HepG2 (cell line): ENCODE data around the gene WDHD1. TPM values are rescaled to one million over a fixed set of nuclear protein-coding genes. Genes with fewer than 3 reads are reported as not detected.
A peak's percentile ranks its signal among the peaks of the same experiment; 100 is the strongest.

Experiments used
- BCLAF1 ChIP-seq: fragments of 450-650 bp; IDR thresholded peaks from 2 replicates; pipeline ENCODE4 v1.6.1; 2017; ENCODE audit warnings: mild to moderate bottlenecking
- CBX1 ChIP-seq: IDR thresholded peaks from one replicate; pipeline ENCODE4 v1.6.1; 2016; ENCODE audit warnings: antibody characterized with exemption, low read depth
- CERS6 ChIP-seq: sonication (generic); formaldehyde crosslinking; IDR thresholded peaks from 2 replicates; pipeline ENCODE4 v1.5.0; 2020; ENCODE audit warnings: missing genetic modification reagents
- CREBL2 ChIP-seq: sonication (generic); formaldehyde crosslinking; IDR thresholded peaks from 2 replicates; pipeline ENCODE4 v1.8.1; 2023; ENCODE audit warnings: missing genetic modification reagents, mild to moderate bottlenecking, borderline replicate concordance
- FOXK2 ChIP-seq: fragments of 450-650 bp; IDR thresholded peaks from 2 replicates; pipeline ENCODE4 v1.6.1; 2016
- IKZF4 ChIP-seq: sonication (generic); formaldehyde crosslinking; IDR thresholded peaks from 2 replicates; pipeline ENCODE4 v1.5.1; 2020; ENCODE audit warnings: borderline replicate concordance, mild to moderate bottlenecking, low read depth, missing genetic modification reagents; ENCODE audit errors: not compliant biosample characterization
- KAT8 ChIP-seq: IDR thresholded peaks from 2 replicates; pipeline ENCODE4 v1.6.1; 2016; ENCODE audit warnings: missing genetic modification reagents, missing compliant biosample characterization
- MXD3 ChIP-seq: IDR thresholded peaks from 2 replicates; pipeline ENCODE4 v1.6.1; 2016; ENCODE audit warnings: mild to moderate bottlenecking, missing biosample characterization, missing genetic modification reagents
- MZF1 ChIP-seq: sonication (generic); formaldehyde crosslinking; IDR thresholded peaks from 2 replicates; pipeline ENCODE4 v1.8.1; 2023; ENCODE audit warnings: mild to moderate bottlenecking, missing genetic modification reagents, borderline replicate concordance
- RBM39 ChIP-seq: fragments of 200-400 bp; formaldehyde crosslinking; IDR thresholded peaks from one replicate; pipeline ENCODE4 v1.6.1; 2018; ENCODE audit warnings: antibody characterized with exemption, mild to moderate bottlenecking, low read depth, low read length; ENCODE audit not compliant: poor library complexity, severe bottlenecking
- RFX1 ChIP-seq: fragments of 450-650 bp; IDR thresholded peaks from 2 replicates; pipeline ENCODE4 v1.6.1; 2017
- SMARCC2 ChIP-seq: fragments of 450-650 bp; IDR thresholded peaks from 2 replicates; pipeline ENCODE4 v1.6.1; 2017; ENCODE audit warnings: antibody characterized with exemption, mild to moderate bottlenecking
- SRSF4 ChIP-seq: fragments of 200-400 bp; formaldehyde crosslinking; IDR thresholded peaks from one replicate; pipeline ENCODE4 v1.6.1; 2018; ENCODE audit warnings: mild to moderate bottlenecking, low read depth, low read length, moderate library complexity; ENCODE audit not compliant: poor library complexity, severe bottlenecking
- TEF ChIP-seq: sonication (generic); formaldehyde crosslinking; IDR thresholded peaks from 2 replicates; pipeline ENCODE4 v1.5.0; 2020; ENCODE audit warnings: missing genetic modification reagents
- TFDP1 ChIP-seq: IDR thresholded peaks from 2 replicates; pipeline ENCODE4 v1.6.1; 2016; ENCODE audit warnings: missing compliant biosample characterization, missing genetic modification reagents, borderline replicate concordance
- ZBTB42 ChIP-seq: sonication (generic); formaldehyde crosslinking; IDR thresholded peaks from 2 replicates; pipeline ENCODE4 v1.5.0; 2020; ENCODE audit warnings: mild to moderate bottlenecking, missing genetic modification reagents
- ZBTB49 ChIP-seq: sonication (generic); formaldehyde crosslinking; IDR thresholded peaks from 2 replicates; pipeline ENCODE4 v1.4.0; 2020; ENCODE audit warnings: missing genetic modification reagents, borderline replicate concordance
- ZNF282 ChIP-seq: fragments of 450-650 bp; IDR thresholded peaks from 2 replicates; pipeline ENCODE4 v1.6.1; 2018; ENCODE audit not compliant: partially characterized antibody
- ZNF572 ChIP-seq: sonication (generic); formaldehyde crosslinking; IDR thresholded peaks from 2 replicates; pipeline ENCODE4 v1.5.1; 2020; ENCODE audit warnings: mild to moderate bottlenecking, missing genetic modification reagents
- ZNF720 ChIP-seq: sonication (generic); formaldehyde crosslinking; IDR thresholded peaks from 2 replicates; pipeline ENCODE4 v1.4.0; 2020; ENCODE audit warnings: missing genetic modification reagents
- polyA plus RNA-seq, 8 experiments: library from polyadenylated mRNA; depleted of rRNA in 3 of 8; stranded (reverse) in 7 of 8; unstranded in 1 of 8; fragments of >200 nt; fragmentation: Illumina TruSeq in 4 of 8; extraction: Trizol in 4 of 8; gene quantifications; 2 replicates each; pipeline versions ENCODE4 v1.2.1 to v1.2.3, GENCODE V29; 2011 to 2016; ENCODE audit warnings: low read depth in 4 of 8, missing spikeins in 1 of 8, mixed read lengths in 1 of 8; ENCODE audit not compliant: insufficient read depth in 1 of 8
- total RNA-seq, 5 experiments: library from RNA; depleted of rRNA; stranded (reverse); fragments of >200 nt; fragmentation: Illumina TruSeq; extraction: Trizol; gene quantifications; 2 replicates each; pipeline ENCODE4 v1.2.3, GENCODE V29; 2016; ENCODE audit warnings: low read depth in 1 of 5

Gene WDHD1
- total and polyA plus RNA-seq, 2 of the 13 experiments (the other 11 are each of a cell fraction or from before 2014, with no cell fraction given) = 5.5 to 27.5 TPM

- TF ChIP-seq SRSF4 (no peak), ZNF720 (CRISPR knock-in tag) (no peak), IKZF4 (CRISPR knock-in tag) (peak; percentile 73), CERS6 (no peak), ZBTB49 (CRISPR knock-in tag) (no peak), FOXK2 (no peak; the same call in 1 of the 2 replicates), KAT8 (CRISPR knock-in tag) (peak; percentile 96), MXD3 (CRISPR knock-in tag) (peak; percentile 64; the same call in 1 of the 2 replicates), ZNF282 (no peak), CREBL2 (CRISPR knock-in tag) (peak; percentile 66; the same call in 1 of the 2 replicates), TFDP1 (CRISPR knock-in tag) (peak; percentile 64; the same call in 1 of the 2 replicates), ZBTB42 (no peak), TEF (CRISPR knock-in tag) (0 out of 2 replicates have a peak, but pooled peaks have one; percentile 39), CBX1 (peak; percentile 76), ZNF572 (CRISPR knock-in tag) (0 out of 2 replicates have a peak, but pooled peaks have one; percentile 39), BCLAF1 (no peak), RFX1 (no peak), MZF1 (CRISPR knock-in tag) (peak; percentile 76; the same call in 1 of the 2 replicates), RBM39 (peak; percentile 72), SMARCC2 (no peak)
These were observed 24.7 kb upstream of the WDHD1 start, which contains the start of gene MAPK1IP1L (continued) for GRCh38 chr14:55051423-55052268.
